GM23248 (cell line): Measurements from ENCODE around the gene DDX17.

Source experiments
- EZH2 ChIP-seq: fragments of 200-600 bp; sonication (generic); IDR thresholded peaks from 2 replicates; pipeline ENCODE4 v1.6.1; 2018; ENCODE audit warnings: antibody characterized with exemption, mild to moderate bottlenecking; ENCODE audit not compliant: insufficient read depth, poor library complexity, severe bottlenecking
- EZH2phosphoT487 ChIP-seq: fragments of 200-600 bp; sonication (generic); IDR thresholded peaks from 2 replicates; pipeline ENCODE4 v1.6.1; 2018; ENCODE audit warnings: antibody characterized with exemption, moderate library complexity, mild to moderate bottlenecking, low read depth; ENCODE audit not compliant: insufficient read depth

GRCh38 chr22:38540701-38541100, 34.6 kb upstream of the DDX17 start:
- no peak for TF ChIP-seq EZH2
- TF ChIP-seq EZH2phosphoT487 = no peak
